ENCODE data around the gene UBB.

- TF ChIP-seq CTCF (conservative IDR thresholded peaks at IDR 0.05; ENCODE audit: low read depth, low read length), result no peak
- TF ChIP-seq POLR2A (IDR thresholded peaks at IDR 0.05; ENCODE audit: low read depth, low read length), result no peak
- no peak for TF ChIP-seq MAFK (IDR thresholded peaks at IDR 0.05; ENCODE audit: low read depth, low read length)
- TF ChIP-seq RAD21 (IDR thresholded peaks at IDR 0.05; ENCODE audit: low read length), result no peak
- no peak for TF ChIP-seq FOS (IDR thresholded peaks at IDR 0.05; ENCODE audit: low read depth, low read length)
- no peak for TF ChIP-seq ELK1 (IDR thresholded peaks at IDR 0.05; ENCODE audit: borderline replicate concordance, low read depth, low read length)
- TF ChIP-seq RFX5 (IDR thresholded peaks at IDR 0.05; ENCODE audit: low read depth, low read length), result no peak
- TF ChIP-seq BHLHE40 (IDR thresholded peaks at IDR 0.05; ENCODE audit: low read depth, low read length), result no peak
- no peak for TF ChIP-seq RCOR1 (IDR thresholded peaks at IDR 0.05; ENCODE audit: insufficient replicate concordance, low read length)
- TF ChIP-seq USF2 (IDR thresholded peaks at IDR 0.05; ENCODE audit: low read depth, low read length), result no peak
- no peak for TF ChIP-seq MAZ (IDR thresholded peaks at IDR 0.05; ENCODE audit: borderline replicate concordance, low read depth, low read length)
- no peak for TF ChIP-seq SMC3 (IDR thresholded peaks at IDR 0.05; ENCODE audit: low read depth, low read length)
- no peak for TF ChIP-seq CEBPB (IDR thresholded peaks at IDR 0.05; ENCODE audit: low read depth, low read length)
- TF ChIP-seq MXI1 (IDR thresholded peaks at IDR 0.05; ENCODE audit: borderline replicate concordance, low read depth, low read length), result no peak
Observed at GRCh38 chr17:16398270-16399267, 17.7 kb downstream of the UBB start.
